NCI-H345 treated with DMSO at 0.1 percent for 48 hours (cell line): ENCODE results near the gene PKD1.

Source experiments
- DNase-seq: peaks from one replicate; lab custom pipeline; 2025; ENCODE audit not compliant: unreplicated experiment; lab: John Stamatoyannopoulos, UW

PKD1 gene

DNA sequence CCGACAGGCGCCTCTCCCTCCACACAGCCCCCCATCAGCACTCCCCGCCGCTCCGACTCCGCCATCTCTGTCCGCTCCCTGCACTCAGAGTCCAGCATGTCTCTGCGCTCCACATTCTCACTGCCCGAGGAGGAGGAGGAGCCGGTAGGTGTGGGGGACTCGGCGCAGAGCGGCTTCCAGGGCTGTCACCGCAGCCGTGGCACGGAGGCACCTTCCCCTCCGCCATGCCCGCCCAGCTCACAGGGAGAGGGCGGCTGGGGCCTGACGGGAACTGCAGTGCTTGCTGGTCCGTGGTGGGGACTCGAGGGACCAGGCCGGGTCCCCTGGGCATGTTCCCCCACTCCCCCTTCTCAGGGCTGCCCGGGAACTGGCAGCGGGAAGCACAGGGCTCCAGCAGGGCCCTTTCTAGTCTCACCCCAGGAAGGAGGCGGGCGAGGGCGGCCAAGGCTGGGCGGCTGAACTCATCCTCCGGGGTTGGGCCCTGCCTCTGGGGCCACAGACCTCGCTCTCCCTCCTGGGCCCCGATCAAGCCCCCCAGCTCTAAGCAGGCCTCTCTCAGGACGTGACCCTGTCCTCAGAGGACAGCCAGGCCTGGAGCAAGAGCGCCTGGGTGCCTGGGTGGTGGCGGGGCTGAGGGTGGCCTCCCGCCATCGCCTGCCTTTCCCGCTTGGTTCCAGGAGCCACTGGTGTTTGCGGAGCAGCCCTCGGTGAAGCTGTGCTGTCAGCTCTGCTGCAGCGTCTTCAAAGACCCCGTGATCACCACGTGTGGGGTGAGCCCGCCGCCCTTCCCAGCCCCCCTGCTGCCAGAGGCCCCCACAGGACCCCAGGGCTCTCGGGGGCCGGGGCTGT, 35.1 kb upstream of the PKD1 start:
- DNase-seq: no peak

DNA sequence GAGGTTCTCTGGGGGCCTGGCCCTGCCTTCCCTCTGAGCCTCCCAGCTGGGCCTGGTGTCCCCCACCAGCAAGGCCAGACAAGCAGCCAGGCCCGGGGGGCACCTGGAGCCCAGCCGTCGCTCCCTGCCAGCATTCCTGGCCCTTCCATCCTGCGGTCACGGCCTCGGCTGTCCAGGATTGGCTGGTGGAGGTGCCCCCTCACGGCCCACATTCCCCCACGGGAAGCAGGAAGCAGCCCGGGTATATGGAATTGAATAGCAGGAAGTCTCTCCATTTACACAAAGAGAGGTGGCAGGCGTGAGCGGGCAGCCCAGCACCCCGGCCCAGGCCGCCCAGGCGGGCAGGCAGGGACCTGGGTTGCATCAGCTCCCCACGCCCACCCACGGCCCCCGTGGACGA, 34.4 kb upstream of the PKD1 start:
- DNase-seq: no peak

DNA sequence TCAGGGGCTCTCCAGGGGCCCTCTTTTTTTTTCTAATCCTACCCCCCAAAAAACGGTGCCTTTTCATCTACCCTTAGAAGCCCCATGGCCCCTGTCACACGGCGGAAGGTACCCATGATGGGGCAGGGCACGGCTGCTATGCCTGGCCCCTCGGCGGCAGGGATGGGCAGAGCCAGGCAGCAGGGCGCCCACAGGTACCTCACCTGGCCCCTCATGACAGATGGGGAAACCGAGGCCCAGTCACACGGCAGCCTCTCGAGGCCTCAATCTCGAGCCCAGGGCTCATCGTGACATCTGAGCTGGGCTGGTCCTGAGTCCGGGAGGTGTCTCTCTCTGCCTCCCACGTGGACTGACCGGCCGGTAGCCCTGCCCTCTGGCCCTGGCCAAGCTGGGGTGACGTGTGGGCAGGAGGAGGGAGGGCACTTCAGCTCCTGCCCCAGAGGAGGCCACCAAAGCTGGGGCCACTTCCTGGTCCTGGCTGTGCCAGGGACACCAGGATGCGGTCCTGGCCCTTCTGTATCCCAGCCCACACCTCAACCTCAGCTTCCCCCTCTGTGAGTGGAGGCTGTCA, 31.5 kb upstream of the PKD1 start:
- no peak for DNase-seq

DNA sequence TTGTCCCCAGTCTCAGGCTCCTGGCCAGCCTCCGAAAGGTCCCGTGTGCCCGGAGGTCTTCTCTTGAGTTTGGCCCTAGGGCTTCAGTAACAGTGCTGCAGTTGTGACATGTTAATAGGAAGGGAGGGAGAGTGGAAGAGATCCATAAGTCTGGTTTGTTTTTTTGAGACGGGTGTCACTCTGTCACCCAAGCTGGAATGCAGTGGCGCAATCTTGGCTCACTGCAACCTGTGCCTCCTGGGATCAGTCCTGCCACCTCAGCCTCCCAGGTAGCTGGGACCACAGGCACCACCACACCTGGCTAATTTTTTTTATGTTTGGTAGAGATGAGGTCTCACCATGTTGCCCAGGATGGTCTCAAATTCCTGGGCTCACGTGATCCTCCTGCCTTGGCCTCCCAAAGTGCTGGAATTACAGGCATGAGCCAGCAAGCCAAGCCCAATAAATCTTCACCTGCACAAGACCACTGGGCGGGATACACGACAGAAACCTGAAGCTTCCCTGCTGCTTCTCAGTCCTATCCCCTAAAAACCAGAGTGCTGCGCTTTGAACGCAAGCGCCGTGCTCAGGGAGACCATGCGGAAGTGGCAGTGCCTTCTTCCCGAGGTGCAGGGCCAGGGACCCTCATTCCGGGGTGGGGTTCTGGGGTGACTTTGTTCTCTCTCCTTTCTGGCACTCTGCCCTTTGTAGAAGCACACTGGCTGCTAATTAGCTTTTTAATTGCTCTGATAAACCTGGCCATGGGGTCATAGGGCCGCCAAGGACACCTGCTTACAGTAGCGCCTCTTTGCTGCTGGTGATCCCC, 30.8 kb upstream of the PKD1 start:
- no peak for DNase-seq

DNA sequence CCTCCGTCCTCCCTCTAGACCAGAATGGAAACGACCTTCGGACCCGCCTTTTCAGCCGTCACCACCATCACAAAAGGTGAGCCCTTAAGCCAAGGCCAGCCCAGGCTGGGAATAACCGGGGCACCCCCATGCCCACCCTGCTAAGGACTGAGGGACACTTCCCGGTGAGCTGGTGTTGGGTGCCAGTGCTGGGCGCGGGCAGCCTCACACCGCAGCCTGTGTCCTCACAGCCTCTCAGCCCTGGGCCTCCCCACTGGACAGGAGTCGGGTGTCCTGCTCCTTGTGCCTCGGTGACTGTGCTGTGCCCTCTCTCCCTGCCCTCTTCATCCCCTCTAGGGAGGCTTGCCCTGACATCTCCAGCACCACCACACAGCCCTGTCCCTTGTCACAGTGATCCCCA, 30.2 kb upstream of the PKD1 start:
- no peak for DNase-seq

DNA sequence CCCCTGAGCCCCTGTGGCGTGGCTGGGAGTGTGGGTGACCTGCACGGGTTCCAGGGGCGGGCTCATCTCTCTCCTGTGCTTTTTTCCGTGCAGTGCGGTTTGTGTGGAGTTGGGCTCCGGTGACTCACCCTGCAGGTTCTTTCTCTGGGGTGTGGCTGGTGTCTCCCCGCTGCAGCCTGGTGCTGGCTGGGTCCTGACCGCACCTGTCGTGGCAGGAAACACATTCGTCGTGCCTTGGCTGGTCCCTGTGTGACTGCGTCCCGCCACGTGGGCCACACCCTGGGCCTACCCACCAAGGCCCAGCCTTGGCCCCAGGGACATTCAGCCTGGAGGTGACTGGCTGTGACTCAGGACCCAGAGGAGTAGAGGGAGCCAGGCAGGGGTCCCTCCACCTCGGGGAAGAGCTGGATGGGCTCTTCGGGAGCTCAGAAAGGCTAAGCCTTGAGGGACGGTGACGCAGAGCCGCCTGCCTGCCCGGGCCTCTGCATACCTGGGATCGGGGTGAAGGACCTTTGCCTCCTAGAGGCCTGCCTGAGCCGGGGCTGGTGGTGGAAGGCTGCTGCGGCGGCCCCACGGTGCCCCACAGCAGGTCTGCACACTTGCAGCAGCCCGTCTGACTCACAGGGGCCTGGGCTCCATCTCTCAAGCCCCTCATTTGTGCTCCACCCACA, 27.6 kb upstream of the PKD1 start:
- DNase-seq: no peak

DNA sequence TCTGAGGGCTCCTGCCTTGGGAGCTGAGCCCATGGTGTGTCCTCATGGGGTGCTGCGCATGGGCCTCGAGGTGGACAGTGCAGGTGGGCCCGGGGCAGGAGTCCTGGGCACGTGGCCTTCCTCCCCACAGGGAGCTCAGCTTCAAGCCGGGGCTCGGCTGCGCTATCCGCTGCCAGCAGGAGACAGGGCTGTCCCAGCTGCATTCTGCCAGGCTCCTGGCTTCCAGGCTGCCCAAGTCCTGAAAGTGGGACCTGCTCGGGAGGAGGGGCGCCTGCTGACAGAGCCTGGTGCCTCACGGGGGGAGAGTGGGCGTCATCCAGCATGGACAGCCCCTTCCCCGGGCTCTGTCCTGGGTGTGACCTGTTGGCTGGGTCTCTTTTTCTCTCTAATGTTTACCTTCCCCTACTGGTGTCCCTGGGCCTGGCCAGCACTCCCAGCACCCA, 27.0 kb upstream of the PKD1 start:
- no peak for DNase-seq

DNA sequence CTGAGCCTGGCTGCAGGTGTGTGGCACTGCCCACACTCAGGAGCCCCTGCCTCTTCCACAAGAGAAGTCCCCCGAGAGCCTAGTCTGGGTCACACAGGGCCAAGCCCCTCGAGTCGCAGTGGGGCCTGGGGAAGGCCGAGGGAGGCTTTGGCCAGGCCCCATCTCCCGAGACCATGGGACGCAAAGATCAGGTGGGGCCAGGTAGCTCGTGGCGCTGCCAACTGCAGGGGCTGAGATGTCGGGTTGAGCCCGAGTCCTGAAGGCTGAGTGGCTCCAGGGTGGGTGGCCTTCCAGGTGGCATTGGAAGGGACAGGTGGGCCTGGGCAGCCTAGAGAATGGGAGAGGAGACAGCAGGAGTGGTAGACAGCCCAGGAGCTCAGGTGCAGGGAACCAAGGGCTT, 26.2 kb upstream of the PKD1 start:
- no peak for DNase-seq

DNA sequence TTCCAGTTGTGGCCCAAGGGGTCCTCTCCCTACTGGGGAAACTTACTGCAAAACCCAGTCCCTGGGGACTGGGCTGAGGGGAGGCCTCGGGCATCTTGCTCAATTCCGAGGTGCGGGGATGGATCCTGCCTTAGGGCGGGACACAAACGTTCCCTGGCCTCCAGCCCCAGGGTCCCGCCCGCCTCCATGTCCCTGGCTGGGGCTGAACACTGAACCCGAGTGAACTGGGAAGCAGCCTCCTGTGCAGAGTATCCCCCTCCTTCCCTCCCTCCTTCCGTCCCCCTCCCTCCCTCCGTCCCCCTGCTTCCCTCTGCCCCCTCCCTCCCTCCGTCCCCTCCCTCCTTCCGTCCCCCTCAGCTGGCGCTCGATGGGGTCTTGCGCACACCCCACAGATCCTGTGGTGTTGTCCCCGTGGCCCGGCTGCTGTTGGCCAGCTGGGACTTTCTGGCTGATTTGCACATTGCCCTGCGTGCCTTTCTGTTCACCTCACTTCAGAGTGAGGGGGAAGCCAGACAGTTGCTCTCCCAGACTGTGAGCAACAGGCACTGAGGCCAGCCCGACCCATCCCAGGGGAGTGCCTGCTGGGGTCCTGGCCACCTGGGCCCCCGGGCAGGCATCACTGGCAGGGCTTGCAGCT, 25.3 kb upstream of the PKD1 start:
- DNase-seq: no peak

DNA sequence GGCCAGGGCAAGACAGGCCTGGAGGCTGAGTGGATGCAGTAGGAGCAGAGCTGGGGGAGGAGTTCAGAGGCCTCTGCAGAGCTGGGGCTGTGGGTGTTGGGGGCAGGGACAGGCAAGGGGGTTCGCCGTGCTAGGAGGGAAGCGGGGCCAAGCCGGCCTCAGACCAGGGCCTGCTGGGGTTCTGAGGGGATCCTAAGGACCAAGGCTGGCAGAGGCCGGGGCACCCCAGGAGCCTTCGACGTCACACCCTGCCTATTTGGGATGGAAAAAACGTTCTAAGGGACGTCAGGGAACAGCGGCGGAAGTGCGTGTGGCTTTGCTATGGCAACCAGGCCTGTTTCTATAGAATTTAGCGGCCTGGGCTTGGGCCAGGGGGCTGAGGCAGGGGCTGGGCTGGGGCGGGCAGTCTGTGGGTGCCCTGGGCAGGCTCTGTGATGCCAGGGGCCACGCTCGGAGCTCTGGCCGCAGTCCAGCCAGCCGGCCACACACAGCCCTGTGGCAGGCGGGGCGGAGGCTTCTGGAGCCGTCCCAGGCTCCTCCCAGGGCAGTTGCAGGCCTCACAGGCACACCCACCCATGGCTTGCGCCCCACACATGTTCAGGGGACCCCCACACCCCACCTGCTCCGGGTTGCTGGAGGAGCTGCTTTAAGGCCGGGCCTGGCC, 23.6 kb upstream of the PKD1 start:
- no peak for DNase-seq

DNA sequence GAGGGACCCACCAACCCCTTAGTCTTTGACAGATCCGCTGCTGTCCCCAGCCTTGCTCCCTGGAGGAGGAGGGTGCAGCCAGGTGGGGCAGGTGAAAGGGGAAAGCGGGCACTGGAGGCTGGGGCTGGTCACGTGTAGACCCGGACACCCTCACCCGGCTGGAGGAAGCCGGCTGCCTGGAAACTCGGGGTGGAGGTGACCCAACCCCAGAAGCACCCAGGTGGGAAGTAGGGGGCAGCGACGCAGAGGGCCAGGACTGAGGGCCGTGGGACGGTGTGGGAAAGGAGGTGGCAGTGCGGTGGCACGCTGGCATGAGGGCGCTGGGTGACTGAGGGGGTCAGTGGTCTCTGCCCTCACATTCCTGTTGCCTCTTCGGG, 22.6 kb upstream of the PKD1 start:
- DNase-seq: no peak

DNA sequence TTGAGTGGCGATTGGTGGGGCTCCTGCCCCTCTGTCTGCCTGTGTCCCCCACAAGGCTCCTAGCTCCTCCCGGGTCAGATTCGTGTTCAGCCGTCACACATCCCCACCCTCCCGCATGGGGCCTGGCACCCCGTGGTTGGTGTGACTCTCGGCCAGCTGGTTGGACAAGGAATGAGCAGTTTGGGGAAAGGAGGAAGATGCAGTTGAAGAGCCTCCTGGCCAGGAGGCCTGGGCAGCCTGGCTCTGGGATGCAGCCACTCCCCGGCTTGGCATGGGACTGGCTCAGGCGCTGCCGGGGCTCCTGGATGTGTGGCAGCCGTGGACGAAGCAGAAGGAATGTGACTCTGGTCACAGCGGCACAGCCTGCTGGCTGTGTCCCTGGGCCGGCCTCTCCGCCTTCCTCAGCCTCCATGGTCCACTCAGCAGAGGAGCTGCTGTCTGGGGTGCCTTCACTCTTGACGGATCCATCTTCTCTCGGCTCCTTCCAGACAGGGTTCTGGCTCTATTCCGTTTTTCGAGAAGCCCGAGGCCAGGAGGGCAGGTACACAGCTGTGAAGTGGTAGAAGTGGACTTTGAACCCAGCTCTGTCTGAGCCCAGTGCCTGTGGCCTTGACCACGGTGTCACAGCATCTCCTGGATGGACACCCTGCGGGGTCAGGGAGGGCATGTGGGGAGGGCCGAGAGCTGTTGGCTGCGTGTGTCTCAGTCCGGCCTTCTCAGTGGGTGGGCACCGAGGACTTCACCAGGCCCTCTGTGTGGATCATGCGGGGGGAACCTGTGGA, 22.0 kb upstream of the PKD1 start:
- no peak for DNase-seq

DNA sequence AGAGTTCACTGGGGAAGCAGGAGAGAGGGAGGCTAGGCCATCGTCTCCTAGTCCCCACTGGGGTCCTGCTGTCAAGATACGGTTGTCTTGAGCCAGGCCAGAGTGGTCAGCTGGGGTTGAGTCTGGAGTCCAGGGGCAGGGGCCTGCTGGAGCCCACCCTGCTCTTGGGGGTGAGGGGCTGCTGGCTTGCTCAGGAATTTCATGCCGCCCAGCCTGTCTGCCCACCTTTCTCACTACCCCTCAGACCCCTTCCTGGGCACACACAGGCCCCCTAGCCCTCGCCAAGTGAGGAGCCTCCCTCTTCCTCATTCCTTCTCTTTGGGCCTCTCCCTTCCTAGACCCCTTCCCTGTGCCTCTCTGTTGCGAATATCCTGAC, 21.1 kb upstream of the PKD1 start:
- no peak for DNase-seq

DNA sequence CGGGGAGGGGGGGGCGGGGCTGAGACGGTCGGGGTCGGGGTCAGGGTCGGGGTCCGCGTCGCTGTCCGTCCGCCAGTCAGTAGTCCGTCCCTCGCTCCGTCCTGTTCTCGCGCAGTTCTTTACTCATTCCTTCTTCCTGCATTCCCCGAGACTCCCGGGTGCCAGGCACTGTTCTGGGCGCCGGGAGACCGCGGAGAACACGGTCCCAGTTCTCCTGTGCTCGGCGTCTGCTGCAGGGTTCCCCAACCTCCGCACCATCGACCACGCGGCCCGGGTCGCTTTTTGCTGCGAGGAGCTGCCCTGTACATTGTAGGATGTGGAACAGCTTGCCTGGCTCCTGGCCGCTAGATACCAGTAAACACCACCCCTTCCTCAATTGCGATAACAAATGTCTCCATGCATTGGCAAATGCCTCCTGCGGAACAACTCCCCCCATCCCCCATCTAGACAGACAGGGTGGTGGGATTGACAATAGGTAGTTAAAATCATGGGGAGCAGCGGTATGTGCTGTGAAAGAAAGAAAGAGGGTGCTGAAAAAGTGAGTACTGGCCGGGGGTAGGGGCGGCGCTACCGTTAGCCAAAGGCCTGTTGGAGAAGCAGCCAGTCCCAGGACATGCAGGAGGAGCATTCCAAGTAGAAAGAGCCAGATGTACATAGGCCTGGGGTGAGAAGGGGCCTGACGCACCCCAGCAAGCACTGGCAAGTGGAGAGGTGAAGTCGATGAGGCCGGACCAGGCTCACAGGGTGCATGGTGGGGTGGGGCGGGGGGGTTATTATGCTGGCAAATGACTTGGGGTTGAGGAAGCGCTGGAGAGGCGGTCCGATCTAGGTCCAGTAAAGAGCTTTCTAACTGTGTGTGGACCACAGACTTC, 20.5 kb upstream of the PKD1 start:
- no peak for DNase-seq

DNA sequence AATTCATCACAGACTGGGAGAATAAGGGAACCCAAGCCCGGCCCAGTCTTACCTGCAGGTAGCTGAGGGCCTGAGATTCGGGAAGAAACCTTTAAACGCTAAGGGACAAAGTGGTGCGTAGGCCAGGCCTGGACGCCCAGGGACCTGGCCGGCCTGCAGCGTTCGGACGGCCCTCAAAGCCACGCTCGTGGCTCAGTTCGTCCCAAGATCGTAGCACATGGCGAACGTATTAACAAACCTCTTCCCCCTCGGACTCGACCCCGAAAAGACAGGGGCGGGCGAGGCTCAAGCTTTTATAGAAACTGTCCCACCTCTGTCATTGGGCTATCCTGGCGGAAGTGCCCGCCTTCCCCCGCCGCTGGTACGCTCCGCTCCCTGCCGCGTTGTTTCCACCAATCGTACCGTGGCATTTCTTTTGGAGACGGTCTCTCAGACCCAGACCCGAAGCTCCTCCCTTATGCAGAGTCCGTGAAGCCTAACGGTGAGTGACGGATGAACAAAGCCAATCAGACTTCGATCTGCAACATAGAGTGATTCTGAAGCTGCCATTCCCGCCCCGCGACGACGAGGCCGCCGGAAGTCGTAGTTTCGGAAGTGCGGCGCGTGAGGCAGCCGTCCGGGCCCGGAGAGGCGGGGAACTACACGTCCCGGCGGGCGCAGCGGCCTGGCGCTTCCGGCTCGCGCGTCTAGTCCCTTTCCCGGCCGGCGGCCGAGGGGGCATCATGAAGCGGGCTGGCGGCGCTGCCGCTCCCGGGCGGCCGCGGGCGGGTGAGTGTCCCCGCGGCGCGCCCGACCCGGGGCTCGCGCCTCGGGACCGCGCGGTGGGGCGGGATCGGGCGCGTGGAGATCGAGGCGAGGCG, 19.6 kb upstream of the PKD1 start, which contains the start of gene TRAF7:
TSS of gene TRAF7 (plus strand) at position 692 of the 860 bp plus-strand sequence. CDS start 8,139 bp downstream, outside the sequence.
- DNase-seq: peak; percentile 99

DNA sequence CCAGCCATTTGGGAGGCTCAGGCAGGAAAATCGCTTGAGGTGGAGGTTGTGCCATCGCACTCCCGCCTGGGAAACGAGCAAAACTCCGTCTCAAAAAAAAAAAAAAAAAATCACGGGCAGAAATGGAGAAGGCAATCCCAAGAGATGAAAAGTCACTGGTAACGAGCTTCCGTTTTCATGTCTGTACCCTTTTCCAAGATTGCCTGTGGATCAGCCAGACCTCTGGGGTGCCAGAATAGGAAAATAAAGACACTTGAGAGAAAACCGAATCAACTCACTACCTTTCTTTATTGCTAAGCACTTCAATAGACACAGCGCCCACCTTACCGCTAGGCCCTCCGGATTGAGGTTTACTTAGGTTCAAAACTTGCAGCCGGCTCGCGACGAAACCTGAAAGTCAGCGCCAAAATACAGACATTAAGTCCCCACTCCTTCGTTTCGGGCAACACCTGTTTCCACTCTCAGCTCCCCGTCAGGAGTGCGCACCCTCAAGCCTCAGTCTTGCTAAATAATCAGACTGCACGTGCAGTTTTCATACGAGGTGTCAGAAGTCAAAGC, 18.9 kb upstream of the PKD1 start:
- DNase-seq: no peak
